Measurements from ENCODE around the gene RBMS1.
A peak's percentile ranks its signal among the peaks of the same experiment; 100 is the strongest.

RBMS1 gene, protein sequence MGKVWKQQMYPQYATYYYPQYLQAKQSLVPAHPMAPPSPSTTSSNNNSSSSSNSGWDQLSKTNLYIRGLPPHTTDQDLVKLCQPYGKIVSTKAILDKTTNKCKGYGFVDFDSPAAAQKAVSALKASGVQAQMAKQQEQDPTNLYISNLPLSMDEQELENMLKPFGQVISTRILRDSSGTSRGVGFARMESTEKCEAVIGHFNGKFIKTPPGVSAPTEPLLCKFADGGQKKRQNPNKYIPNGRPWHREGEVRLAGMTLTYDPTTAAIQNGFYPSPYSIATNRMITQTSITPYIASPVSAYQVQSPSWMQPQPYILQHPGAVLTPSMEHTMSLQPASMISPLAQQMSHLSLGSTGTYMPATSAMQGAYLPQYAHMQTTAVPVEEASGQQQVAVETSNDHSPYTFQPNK

DNA sequence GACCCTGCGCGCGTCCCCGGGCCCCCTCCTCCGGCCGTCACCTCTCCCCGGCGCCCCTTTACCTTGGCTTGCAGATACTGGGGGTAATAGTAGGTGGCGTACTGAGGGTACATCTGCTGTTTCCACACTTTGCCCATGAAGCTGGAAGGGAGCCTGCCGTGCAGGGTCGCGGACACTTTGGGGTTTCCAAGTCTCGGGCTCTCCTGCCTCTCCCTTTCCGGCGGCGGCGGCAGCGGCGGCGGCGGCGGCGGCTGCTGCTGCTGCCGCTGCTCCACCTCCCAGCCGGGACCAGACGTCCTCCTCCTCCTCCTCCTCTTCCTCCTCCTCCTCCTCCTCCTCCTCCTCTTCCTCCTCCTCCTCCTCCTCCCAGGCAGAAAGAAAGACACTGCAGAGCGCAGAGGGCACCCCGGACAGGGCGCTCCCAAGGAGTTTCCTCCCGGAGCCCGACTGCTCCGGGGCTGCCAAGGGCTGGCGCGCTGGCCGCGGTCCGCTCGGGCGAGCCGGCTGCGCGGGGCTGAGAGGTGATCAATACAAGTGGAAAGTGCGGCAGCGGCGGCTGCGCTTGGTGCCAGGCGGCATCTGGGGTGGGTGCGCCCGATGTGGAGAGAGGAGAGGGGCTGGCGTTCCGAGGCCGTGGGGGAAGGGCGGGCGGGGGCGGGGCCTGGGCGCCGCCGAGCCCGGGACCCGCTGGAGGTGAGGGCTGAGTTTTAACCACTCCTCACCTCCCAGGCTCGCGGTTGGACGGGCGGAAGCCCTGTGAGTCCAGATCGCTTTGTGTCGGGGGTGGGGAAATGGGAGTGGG lies at the start of gene RBMS1:
Gene RBMS1 (minus strand): TSS at position 581 of the 802 bp plus-strand sequence. CDS start 444 bp downstream, at position 137.
- peak; percentile 50 for DNase-seq

DNA sequence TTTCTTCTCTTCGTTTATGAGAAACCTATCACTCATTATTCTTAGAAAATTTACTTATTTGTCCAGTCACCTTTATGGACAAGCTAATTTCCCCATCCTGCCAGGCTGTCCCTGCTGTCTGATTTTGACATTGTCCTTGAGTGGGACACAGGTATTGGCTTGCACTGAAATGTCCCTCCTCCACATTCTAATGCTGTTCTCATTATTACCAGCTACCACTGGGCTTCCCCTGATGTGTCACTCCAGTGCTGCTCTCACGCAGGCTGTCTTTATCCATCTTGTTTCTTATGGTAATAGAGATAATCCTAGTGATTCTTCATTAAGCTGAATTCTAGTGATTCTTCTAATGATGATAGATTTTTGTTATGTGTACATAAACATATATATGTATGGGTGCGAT lies 48.1 kb upstream of the RBMS1 start:
- DNase-seq = no peak

DNA sequence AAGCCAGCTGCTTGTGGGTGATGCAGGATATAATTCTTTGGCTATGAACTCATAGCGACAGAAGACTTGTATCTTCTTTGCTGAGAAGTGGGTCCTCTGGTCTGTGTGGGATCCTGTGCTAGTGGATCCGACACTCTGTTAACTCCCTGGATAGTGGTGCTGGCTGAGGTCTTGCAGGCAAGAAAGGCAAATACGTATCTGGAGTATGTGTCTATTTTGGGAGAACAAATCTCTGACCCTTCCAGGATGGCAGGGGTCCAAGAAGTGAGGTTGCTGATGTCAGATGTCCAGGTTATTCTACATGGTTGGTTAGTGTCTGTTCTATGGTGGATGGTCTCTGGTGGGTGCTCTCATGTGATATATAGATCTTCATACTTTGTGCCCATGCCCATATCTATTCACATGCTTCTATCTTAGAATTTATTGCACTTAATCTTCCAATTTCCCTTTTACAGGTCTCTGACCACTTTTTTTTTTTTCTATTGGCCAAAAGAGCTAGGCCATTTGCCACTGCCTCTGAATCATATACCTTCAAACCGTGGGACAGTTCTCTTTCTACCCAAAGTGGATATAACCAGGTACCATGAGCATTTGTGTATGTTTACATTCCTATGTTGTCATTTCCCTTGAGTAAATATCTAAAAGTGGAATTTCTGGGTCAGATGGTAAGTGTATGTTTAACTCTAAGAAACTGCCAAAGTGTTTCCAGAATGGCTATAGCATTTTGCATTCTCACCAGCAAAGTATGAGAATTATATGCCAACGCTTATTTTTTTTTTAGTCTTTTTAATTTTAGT lies 45.1 kb upstream of the RBMS1 start:
- no peak for DNase-seq

DNA sequence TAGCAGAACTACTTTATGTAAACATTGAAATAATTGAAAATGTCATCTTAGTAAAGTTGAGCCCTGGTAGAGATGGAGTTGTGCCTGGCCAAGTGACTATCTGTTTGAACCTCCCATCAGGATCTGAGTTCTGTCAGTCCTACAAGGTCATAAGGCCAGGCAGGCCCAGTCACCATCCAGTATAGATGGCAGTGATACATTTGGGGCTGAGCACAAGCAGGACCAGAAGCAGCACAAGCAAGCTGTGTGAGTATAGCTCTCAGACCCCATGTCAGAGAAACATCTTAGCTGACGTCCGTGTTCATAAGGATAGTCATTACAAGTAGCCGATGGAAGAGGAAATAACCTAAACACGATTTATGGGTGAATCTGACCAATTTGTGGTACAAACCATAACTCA lies 44.5 kb upstream of the RBMS1 start:
- no peak for DNase-seq

DNA sequence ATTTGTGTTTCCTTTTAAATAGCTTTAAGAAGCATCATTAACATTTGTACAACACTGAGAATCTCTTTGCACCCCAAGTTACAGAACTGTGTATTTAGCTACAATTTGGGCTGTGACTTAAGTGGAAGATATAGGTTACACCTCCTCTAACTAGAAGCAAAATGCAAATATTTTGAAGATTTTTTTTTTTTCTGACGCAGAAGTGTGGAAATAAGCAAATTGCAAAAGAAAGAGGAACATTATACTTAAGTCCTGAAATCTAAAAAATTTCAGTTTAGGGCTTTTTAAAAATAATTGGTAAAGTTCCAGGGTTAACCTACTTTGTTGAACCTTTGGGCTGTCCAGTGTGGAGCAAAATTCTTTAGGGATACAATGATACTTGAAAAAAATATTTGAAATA lies 41.4 kb upstream of the RBMS1 start:
- no peak for DNase-seq

DNA sequence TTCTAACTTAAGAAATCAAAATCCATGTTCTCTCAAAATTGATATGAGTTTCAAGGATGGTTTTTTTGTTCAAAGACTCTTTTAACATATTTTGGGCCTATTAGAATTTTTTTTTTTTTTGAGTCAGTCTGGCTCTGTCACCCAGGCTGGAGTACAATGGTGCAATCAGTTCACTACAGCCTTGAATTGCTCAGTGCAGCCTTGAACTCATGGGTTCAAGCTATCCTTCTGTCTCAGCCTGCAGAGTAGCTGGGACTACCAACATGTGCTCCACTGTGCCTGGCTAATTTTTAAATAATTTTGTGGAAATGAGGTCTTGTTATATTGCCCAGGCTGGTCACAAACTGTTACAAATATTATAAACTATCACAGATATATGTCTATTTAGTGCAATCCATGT lies 40.6 kb upstream of the RBMS1 start:
- no peak for DNase-seq

DNA sequence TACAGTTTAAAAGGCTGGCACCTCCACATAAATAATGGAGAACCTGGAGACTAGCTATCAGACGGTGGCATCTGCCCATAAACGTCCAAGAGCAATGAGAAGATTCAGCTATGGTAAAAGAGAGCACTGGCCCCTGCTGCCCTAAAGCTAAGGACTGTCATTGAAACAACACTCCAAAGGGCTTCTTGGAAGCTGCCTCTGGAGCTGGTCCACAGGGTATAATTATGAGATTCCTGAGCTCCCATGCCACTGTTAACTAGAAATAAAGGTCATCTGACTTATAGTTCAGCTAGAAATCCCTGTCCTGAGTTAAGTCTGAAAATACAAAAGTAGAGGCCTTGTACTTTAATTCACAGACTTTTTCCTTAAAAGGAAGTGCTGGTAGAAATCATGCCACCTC lies 39.9 kb upstream of the RBMS1 start:
- DNase-seq = no peak

DNA sequence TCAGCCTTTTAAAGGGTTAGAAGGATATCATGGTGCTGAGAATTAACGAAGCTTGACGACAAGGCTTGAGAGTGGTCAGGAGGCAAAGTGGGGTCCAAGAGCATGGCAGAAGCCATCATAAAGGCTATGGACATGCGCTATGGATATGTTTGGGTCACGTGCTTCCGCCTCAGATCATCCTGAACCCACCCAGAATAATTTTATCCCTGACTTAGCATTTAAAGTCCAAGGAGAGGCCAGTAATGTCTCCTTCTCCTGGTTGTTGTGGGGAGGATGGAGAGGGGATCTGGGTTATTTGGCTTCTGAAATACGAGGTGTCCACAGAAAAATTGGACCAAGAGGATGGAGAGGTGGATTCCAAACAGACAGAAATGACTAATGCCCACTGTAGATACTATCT lies 38.8 kb upstream of the RBMS1 start:
- no peak for DNase-seq

DNA sequence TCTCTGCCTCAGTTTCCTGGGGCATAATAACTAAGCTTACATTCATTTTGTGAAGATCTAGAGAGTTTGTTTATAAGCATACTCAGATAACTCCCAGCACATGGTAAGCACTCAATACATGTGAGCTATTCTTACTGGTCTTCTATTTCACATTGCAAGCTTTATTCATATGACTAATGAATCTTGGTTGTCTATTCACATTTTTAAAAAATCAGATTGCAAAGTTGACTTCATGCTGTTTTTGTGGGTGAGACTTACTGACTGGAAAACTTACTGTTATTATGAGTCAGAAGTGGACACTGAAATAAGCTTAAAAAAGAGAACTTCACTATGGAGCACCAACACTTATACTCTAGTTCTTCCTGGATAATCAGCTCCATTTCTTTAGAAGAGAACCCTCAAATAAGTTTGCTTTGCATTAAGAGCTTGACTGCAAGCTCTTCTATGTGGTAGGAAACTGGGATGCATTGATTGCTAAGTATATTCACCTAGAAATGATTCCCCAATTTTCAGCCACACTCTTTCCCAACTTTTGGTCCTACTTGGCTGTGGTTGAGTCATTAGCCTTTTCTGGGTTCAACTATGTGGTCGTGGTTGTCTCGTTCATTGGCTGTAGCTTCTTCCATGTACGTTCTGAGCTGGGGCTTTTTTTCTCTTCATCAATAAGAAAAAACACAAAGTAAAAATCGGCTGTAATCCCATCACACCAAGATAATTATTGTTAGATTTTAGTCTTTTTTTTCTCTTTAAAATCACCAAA lies 29.5 kb upstream of the RBMS1 start:
- no peak for DNase-seq

DNA sequence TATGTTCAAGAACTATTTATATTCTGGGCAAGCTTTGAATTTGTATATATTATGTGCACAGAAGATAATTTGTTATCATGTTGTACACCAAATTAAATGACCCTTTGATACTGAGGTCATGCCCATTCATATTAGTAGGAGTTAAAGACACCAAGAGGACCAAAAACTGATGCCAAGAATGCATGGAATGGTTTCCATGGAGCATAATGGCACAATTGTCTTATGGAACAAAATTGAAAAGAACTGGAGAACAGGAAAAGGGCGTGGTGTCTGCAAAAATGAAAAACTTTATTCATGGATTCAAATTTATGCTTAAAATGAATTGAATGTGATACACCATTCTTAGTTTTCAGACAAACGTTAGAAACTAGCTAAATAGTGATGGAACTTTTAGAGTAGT lies 24.1 kb upstream of the RBMS1 start:
- DNase-seq = no peak

DNA sequence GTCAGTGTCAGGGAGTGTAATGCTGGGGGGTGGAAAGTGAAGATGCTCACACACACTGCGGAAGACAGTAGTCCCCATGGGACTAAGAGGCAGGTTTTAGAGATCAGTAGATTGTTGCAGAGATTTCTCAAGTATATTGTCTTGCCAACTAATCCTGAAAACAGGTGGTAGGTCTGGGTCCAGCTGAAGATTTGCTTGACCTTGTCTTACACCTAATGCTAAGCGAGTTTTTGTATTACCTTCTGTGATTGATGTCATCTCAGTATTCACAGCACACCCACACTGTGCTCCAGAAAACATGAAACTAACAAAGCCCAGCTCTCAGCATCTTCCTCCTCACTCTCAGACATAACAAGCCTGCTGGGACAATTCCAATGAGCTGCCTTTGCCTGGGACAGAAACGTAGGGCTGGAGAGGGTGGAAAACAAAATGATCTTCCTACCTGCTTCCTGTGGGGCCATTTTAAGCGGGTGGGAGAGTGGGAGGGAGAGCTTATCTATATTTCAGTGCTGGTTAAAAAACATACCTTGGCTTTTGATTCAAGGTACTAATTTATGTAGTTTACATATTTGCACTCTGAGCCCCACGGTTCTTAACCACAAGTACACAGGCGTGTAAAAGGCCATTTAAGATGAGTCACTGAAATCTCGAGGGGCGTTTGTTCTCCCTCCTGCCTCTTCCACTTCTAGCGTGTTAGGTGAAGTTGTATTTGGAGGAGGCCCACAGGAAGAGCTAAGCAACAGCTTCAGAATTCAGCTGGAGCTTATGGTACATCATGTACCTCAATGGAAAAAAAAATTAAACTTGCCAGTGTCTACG lies 23.1 kb upstream of the RBMS1 start:
- peak; percentile 34 for DNase-seq

DNA sequence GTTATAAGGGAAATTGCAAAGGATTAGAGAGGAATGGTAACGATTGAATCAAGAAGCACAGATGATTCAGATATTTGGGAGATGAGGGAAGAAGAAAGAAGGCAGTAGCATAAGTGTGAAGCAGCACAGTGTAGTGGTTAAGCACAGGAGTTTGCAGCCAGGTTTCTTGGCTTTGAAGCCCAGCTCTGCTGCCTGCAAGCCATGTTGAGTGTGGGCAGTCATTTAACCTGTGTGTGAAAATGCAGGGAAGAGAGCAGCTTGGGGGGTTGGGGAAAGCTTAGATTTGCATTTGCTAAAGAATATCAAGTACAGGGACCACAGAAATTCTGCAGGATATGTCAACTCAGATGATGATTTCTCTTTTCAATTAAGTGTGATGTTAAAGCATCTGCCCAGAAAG lies 21.5 kb upstream of the RBMS1 start:
- no peak for DNase-seq

DNA sequence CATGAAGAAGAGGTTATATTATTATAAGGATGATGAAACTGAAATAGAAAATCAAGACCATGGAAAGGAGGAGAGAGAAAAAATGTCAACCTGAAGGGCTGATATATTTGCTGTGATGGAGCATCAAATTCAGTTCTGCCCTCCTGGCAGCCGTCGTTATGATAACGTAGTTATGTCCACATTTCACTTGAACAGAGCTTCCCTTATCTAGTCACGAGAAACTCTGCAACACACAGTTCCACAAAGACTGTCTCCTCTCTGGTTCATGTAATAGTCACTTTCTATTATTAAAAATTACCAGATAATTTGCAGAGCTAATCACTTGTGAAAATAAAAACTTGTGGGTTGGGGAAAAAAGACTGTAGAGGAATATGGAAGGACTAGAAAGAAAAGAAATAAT lies 19.5 kb upstream of the RBMS1 start:
- no peak for DNase-seq

DNA sequence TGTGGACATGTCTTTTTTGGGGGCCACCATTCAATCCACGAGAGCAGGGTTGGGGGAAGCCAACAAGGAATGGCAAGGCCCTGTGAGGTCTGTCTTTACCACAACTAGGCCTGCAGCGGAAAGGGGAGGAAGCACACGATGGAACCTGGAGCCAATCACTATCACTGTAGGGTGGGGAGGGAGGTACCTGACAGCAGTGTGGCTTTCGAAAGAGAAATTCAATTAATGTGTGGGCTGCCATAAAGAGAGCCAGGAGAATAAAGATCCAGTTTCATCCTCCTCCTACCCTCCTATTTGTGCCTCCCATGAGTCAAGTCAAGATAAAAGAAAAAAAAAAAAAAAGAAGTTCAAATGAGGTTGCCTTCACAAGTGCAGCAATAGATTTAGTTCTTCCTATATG lies 18.9 kb upstream of the RBMS1 start:
- DNase-seq = no peak

DNA sequence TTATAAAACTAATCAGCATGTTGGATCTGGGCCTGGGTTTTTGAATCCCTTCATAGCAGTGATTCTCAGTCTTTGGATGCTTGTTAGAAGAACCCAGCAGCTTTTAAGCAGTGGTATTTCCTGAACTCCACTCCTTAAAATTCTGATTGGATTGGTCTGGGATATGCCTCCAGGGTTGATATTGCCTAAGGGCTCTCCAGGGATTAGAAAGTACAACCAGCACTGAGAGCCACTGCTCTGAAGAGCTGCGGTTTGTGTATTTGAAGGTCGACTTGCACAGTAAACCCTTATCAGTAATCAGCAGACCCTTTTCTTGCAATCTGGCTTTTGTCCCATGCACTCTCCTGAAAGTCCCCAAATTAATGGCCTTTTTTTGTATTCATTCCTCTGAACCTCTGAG lies 17.0 kb upstream of the RBMS1 start:
- no peak for DNase-seq

DNA sequence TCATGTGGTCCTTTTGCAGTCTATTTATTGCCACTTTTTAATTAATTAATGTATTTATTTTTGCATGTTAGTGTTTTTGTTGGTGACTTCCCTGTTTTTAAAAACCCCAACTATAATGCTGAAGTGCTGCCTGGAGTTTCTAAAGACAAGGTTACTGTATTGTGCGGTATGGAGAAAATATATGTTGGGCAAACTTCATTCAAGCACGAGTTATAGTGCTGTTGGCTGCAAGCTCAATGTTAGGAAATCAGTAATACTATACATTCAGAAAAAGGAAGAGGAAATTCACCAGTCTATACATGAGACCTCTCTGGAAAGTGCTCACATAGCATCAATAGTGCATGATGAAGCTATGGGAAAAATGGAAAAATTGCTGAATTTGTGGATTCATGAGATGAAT lies 15.4 kb upstream of the RBMS1 start:
- DNase-seq = no peak

DNA sequence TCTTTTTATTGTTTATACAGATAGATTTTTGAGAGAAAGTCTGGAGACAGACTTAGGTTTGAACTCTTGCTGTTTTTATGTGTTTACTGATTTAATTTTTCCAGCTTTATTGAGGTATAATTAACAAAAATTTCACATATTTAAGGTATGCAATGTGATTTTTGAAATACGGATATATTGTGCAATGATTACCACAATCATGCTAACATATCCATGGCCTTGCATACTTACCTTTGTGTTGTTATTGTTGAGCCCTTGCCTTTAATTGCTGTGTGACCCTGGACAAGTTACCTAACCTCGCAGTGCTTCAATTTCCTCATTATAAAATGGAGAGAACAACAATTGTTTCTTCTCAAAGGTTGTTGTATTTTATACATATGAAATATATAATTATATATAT lies 13.9 kb upstream of the RBMS1 start:
- no peak for DNase-seq

DNA sequence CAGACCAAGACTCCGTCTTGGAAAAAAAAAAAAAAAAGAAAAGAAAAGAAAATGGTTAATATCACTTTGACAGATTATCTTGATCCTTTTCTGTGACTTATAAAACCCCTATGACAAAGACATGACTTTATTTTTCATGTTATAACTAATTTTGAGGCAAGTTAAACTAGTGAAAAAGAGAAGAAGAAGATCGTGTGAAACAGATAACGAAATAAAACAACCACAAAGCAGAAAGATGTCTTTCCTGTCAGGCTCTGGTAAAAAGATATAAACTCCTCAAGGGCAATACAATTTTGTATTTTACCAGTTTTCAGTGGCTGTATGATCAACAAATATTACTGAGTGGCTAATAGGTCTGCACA lies 13.4 kb upstream of the RBMS1 start:
- DNase-seq = no peak

DNA sequence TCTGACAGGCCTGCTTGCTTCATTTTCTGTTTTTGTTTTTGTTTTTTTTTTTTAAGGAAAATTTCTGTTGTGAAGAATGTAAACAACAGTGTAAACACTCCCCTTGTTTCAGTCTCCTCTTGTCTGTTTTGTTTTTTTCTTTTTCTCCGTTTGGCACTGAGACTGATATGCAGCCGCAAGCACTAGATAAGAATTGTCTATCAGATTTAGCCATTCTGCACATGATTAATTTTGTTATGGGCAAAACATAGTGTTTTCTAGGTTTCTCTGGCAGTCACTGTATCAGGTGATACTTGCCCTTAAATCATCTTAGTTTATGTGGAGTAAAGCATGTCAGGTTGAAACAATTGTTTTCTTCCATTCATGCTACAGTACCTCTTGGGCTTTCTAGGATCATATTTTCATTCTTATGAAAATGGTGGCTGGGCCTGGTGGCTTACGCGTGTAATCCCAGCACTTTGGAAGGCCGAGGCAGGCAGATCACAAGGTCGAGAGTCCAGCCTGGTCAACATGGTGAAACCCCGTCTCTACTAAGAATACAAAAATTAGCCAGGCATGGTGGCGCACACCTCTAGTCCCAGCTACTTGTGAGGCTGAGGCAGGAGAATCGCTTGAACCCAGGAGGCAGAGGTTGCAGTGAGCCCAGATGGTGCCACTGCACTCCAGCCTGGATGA lies 12.9 kb upstream of the RBMS1 start:
- DNase-seq = no peak

DNA sequence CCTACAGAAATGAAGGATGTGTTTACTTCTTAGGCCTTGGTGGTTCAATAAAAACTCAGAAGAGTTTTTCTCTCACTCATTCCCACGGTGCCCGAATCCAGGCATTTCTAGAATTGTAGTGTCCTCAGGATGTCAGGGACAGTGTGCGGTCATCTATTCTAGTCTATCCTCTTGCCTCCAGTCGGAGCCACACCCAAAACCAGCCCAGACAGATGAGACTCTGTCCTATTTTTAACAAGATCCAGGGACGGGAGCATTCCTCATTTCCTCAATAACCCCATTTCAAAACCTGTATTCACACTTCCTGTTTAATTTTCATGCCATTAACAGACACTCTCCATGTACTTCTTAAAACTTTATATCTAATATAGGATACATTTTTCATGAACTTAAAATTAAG lies 11.6 kb upstream of the RBMS1 start:
- no peak for DNase-seq

DNA sequence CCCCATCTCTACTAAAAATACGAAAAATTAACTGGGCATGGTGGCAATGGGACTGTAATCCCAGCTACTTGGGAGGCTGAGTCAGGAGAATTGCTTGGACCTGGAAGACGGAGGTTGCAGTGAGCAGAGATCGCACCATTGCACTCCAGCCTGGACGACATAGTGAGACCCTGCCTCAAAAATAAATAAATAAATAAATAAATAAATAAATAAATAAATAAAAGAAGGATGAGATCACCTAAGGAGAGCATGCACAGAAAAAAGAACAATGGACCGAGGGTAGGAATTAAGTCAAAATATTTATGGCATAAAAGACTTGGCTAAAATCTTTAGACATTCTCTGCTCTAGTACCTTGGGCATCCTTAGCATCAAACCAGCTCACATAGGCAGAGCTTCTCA lies 8.9 kb upstream of the RBMS1 start:
- DNase-seq = no peak

All from activated naive CD4-positive, alpha-beta T cell treated with Interleukin-2 at 50 U/mL for 16 hours (primary cell).